C1 segment of cervical spinal cord (tissue), 14 donors: Measurements from ENCODE around the gene HOXB3.

ENCODE experiments used
- DNase-seq, 14 donors: peaks; one replicate each; lab custom pipeline; 2025; lab: John Stamatoyannopoulos, UW

Gene HOXB3

DNA sequence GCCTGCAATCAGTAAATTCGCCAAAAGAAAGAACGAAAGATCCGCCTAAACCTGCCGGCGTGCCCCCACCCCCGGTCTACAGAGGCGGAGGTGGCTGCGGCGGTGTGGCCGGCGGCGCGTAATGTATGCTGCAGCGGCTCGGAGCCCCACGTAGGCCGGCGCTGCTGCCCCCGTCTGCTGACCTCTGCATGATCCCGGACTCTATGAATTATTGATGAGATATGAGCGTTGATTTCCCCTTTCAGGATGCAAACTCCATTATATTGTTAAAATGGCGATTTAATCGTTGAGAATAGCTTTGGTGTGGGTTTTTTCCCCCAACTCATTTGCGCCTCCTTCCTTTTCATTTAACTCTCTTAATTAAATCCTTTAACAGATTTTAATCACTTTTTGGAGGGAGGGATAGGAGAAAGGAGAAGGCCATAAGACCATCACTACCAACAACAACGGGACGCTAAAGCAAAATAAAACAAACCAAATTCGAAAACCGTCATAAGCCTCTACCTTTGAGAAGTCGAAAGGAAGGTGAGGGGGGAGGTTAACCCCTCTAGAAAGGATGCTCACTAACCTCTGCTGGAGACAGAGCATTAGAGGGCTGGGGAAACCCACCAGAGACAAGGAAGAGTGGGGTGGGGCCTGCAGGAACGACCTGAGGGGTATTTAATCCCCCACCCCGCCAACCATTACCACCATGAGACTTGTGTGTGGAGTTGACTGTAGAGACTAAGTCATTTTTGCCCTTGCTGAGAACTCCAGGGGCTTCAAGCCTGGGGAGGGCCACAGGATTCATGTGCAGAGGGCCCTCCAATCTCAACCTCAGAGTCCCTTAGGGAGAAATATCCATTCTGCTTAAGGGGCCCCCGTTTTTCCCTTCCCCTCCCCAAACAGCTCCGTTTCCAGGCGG is 3.4 kb downstream of the HOXB3 start:
- DNase-seq, result no peak

GRCh38 chr17:48584223-48584741 is 5.8 kb downstream of the HOXB3 start:
- no peak for DNase-seq

GRCh38 chr17:48583708-48584222 is 6.3 kb downstream of the HOXB3 start:
- no peak for DNase-seq

- no peak for DNase-seq
Observed at GRCh38 chr17:48582750-48583069, 7.3 kb downstream of the HOXB3 start.

DNA sequence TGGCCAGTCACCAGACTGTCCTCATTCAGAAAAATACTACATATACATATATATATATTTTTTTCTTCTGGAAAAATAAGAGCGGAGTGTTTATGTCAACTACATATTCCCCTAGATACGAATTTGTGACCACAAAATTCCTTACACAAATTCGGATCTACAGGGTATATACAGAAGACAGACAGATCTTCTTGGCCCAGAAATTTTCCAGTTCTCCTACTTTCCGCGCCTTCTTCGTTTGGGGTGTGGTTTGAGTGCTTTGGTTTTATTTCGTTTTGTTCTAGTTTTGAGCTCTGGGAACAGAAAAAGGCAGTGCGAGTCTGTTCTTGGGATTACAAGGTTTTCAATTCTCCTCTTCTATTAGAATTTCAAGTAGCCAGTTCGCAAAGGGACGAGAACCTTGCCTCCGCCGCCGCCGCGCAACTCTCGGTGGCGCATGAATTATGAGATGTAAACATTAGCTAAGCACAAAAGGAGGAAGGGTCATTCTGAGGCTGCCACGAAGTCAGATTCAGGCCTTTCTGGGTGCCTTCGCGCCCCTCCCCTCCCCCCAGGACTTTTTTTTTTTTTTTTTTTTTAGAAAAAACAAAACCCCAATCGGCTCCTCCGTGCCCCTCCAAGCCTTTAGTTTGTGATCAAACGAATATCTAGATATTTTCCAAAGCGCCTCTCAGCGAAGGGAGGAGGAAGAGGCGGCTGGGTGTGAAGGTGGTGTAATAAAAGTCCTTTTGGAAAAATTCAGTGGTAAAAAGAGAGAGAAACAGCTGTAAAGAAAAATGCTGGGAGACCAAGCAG is 10.1 kb downstream of the HOXB3 start:
- no peak for DNase-seq

DNA sequence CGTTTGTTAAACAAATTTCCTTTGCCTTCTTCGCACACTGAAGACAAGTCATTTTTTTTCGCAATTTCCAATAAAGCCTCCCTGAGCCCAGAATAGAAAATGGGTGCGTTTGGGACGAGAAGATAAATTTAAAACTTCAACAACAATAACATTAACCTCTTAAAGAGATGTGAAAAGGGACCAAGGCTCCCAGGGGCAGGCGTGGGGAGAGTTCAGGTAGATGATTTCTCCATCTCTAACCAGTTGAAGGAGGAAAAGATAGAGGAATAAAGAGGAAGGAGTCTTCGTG is 10.6 kb downstream of the HOXB3 start:
- no peak for DNase-seq

GRCh38 chr17:48578616-48579470 is 11.2 kb downstream of the HOXB3 start:
- DNase-seq, result no peak

GRCh38 chr17:48577946-48578615 is 12.0 kb downstream of the HOXB3 start, which contains the start of gene HOXB4:
Gene HOXB4 (minus strand): TSS chr17:48578350. CDS start chr17:48578319, 31 bp downstream.
- peak in 10 of 14 donors; percentile 40 to 78 (median 63) for DNase-seq

DNA sequence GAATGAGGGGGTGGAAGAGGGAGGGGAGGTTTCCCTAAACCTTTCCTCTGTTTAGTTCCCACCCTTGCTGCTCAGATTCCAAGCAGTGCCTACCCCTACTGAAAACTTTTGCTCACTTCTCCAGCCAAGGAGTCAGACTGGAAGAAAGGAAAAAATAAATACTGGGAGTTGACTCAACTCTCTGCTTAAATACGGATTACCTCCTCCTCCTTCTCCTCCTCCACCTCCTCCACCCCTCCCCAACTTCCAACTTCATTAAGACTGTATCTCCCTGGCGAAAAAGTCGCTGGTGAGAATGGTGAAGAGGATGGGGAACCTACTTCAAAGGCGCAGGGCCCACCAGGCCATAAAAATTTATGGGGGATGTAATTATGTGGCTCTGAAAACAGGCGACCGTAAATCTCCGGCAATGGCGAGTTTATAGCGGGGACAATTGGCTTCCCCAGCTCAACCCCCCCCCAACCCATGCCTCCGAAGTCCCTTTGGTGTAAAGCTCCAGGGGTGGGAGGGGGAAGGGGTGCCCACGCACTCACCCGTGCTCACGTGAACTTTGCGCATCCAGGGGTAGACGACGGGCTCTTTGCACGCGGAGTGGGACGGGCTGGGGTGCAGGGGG is 12.6 kb downstream of the HOXB3 start:
- no peak for DNase-seq

DNA sequence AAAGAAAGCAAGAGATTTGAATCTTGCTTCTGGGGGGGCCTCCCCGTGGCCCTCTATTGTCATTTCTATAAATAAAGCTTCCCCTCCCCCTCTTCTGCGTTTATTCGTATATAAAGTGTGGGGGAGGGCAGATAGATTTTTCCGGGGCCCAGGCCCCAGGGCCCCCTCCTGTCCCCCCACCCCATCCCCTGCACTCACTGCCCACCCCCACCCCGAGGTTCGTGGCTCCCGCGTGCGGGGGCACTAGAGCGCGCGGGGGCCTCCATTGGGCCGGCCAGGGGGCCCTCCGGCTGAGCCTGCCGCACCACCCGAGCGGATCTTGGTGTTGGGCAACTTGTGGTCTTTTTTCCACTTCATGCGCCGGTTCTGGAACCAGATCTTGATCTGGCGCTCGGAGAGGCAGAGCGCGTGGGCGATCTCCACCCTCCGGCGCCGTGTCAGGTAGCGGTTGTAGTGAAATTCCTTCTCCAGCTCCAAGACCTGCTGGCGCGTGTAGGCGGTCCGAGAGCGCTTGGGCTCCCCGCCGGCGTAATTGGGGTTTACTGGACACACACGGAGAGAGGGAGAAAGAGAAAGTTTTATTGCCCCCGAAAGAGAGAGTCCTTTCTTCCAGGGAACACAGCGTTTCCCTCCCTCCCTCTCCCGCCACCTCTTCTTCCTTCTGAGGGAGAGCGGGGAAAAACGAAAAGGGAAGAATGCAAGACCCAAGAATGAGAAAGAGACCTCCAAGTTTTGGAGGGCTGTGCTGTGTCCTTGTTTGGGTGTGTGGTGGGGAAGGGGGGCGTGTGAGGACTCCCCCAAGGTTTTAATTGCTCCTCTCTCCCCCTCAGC is 13.3 kb downstream of the HOXB3 start:
- no peak for DNase-seq

GRCh38 chr17:48575673-48576478 is 14.2 kb downstream of the HOXB3 start:
- peak in 2 of 14 donors; percentile 39 to 66 for DNase-seq

- DNase-seq, result no peak
Observed at GRCh38 chr17:48575066-48575582, 14.9 kb downstream of the HOXB3 start.

GRCh38 chr17:48574505-48575065 is 15.5 kb downstream of the HOXB3 start:
- DNase-seq, result no peak

- no peak for DNase-seq
Observed at GRCh38 chr17:48571826-48572417, 18.1 kb downstream of the HOXB3 start.

- DNase-seq, result peak in 1 of 14 donors; percentile 32
Observed at GRCh38 chr17:48571024-48571818, 18.8 kb downstream of the HOXB3 start.

- DNase-seq, result no peak
Observed at GRCh38 chr17:48570325-48571023, 19.6 kb downstream of the HOXB3 start.
